Renal pelvis (tissue), 12 donors: ENCODE measurements around the gene SAMMSON. TPM values are rescaled to one million over a fixed set of nuclear protein-coding genes. Genes with fewer than 3 reads are reported as not detected.

ENCODE experiments used
- DNase-seq: peaks from one replicate; pipeline ENCODE4 v3.0.0-alpha.2; 2013
- long read RNA-seq, 16 experiments: transcript quantifications; one replicate each; lab custom pipeline, GENCODE V29; 2026
- polyA plus RNA-seq, 3 donors: library from polyadenylated mRNA; unstranded; fragments of 120-200 nt; gene quantifications; one replicate each; pipeline ENCODE4 v1.2.1, GENCODE V29; 2013; ENCODE audit not compliant: insufficient read length in 3 of 3

Gene SAMMSON
- polyA plus RNA-seq = under 1 TPM in 1 of 3 donors, not detected in 2; 0.19 TPM
- long read RNA-seq, donor 1 = 0 reads
- long read RNA-seq, donor 2 = 0 reads
- long read RNA-seq, donor 3 = 0 reads
- long read RNA-seq, donor 4 = 0 reads
- long read RNA-seq, donor 5 = 0 reads
- long read RNA-seq, donor 6 = 0 reads
- long read RNA-seq, donor 7 = 0 reads
- long read RNA-seq, donor 8 = 0 reads
- long read RNA-seq, donor 9 = 0 reads
- long read RNA-seq, donor 10 = 0 reads
- long read RNA-seq, donor 11 = 0 reads
- long read RNA-seq, donor 12 = 0 reads
- long read RNA-seq, donor 13 = 0 reads
- long read RNA-seq, donor 14 = 0 reads
- long read RNA-seq, donor 15 = 0 reads
- long read RNA-seq, donor 16 = 0 reads

- DNase-seq = no peak
Observed at GRCh38 chr3:69999140-70000027, at the start of gene SAMMSON. SAMMSON (plus strand) TSS chr3:69999733.

- no peak for DNase-seq
Observed at GRCh38 chr3:69951616-69952015, 47.9 kb upstream of the SAMMSON start.

GRCh38 chr3:69959581-69959980 lies 40.0 kb upstream of the SAMMSON start:
- no peak for DNase-seq

- DNase-seq = no peak
Observed at GRCh38 chr3:69961706-69962439, 37.7 kb upstream of the SAMMSON start.

GRCh38 chr3:69963643-69964042 lies 35.9 kb upstream of the SAMMSON start:
- no peak for DNase-seq

GRCh38 chr3:69967156-69967555 lies 32.4 kb upstream of the SAMMSON start:
- DNase-seq = no peak

GRCh38 chr3:69970827-69971226 lies 28.7 kb upstream of the SAMMSON start:
- DNase-seq = no peak

GRCh38 chr3:69972672-69973071 lies 26.9 kb upstream of the SAMMSON start:
- DNase-seq = no peak

GRCh38 chr3:69976021-69976420 lies 23.5 kb upstream of the SAMMSON start:
- no peak for DNase-seq

GRCh38 chr3:69983546-69984265 lies 15.8 kb upstream of the SAMMSON start:
- DNase-seq = no peak

- DNase-seq = no peak
Observed at GRCh38 chr3:69985266-69985665, 14.3 kb upstream of the SAMMSON start.

- no peak for DNase-seq
Observed at GRCh38 chr3:69986419-69986818, 13.1 kb upstream of the SAMMSON start.

- DNase-seq = no peak
Observed at GRCh38 chr3:69987833-69988232, 11.7 kb upstream of the SAMMSON start.

GRCh38 chr3:69993757-69994156 lies 5.8 kb upstream of the SAMMSON start:
- no peak for DNase-seq

- DNase-seq = no peak
Observed at GRCh38 chr3:69994919-69995318, 4.6 kb upstream of the SAMMSON start.

- no peak for DNase-seq
Observed at GRCh38 chr3:69997631-69998307, 1.8 kb upstream of the SAMMSON start.

- DNase-seq = no peak
Observed at GRCh38 chr3:69998759-69999139, 784 bp upstream of the SAMMSON start.

- no peak for DNase-seq
Observed at GRCh38 chr3:70000028-70000410, 486 bp downstream of the SAMMSON start.

- no peak for DNase-seq
Observed at GRCh38 chr3:70000563-70001081, 1.1 kb downstream of the SAMMSON start.

GRCh38 chr3:70003119-70003518 lies 3.6 kb downstream of the SAMMSON start:
- no peak for DNase-seq

GRCh38 chr3:70006089-70006488 lies 6.6 kb downstream of the SAMMSON start:
- DNase-seq = no peak
